Right ventricle myocardium superior (tissue), 1 donor: ENCODE data around the gene ZMYND19. TPM values are rescaled to one million over a fixed set of nuclear protein-coding genes. Genes with fewer than 3 reads are reported as not detected.
"Not testable (repeated sequence)": the region's sequence is repeated elsewhere in the genome, so short reads cannot be mapped to it uniquely, and the experiment has no call there.

Source experiments
- ATAC-seq: fragments of 200-7000 bp; cut with Tn5 transposase; one replicate; pipeline ENCODE4 v1.9.1; 2020; ENCODE audit warnings: mild to moderate bottlenecking; ENCODE audit not compliant: poor library complexity
- DNase-seq: peaks from one replicate; pipeline ENCODE4 v3.0.0-alpha.2; 2020
- intact Hi-C: fragments of 100-400 bp; cut with DNase I; formaldehyde crosslinking; loops from one replicate; pipeline ENCODE4 v1.11.2; 2022
- total RNA-seq: library from RNA; stranded (reverse); fragmentation: NEBNext Ultra II Directional; extraction: Animal tissue kit (Norgen Biotek cat#: 25700); gene quantifications from one replicate; pipeline ENCODE4 v1.2.1, GENCODE V29; 2021
- donor health status: DM: no; HTN: yes; CAD: no; lungs with severe emphysema.

ZMYND19 gene
- total RNA-seq, 1 donor from 2014 or later, result 12.0 TPM

DNA sequence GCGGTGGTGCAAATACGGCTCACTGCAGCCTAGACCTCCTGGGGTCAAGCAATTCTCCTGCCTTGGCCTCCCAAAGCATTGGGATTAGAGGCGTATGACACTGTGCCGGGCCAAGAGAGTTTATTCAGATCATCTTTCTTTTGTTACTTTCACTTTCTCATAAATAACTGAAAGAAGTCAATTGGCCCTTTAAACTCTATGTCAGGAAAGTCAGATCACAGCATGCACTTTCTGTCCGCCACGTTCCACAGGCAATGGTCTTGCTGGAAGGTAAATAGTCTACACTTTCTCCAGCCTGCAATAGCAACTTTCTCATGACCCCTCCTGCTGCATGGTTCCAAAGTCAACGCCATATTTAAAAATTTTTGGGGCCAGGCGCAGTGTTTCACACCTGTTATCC, 8.6 kb upstream of the ZMYND19 start:
- DNase-seq (no peak), ATAC-seq (no peak)
- intact Hi-C loops, result no loop called here

DNA sequence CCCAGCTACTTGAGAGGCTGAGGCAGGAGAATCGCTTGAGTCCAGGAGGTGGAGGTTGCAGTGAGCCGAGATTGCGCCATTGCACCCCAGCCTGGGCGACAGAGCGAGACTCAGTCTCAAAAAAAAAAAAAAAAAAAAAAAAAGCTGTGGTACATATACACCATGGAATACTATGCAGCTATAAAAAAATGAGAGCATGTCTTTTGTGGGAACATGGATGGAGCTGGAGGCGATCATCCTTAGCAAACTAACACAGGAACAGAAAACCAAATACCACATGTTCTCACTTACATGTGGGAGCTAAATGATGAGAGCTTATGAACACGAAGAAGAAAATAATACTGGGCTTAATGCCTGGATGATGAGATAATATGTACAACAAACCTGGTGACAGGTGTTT, 6.3 kb upstream of the ZMYND19 start:
- ATAC-seq, intact Hi-C loops, DNase-seq: not testable (repeated sequence)

DNA sequence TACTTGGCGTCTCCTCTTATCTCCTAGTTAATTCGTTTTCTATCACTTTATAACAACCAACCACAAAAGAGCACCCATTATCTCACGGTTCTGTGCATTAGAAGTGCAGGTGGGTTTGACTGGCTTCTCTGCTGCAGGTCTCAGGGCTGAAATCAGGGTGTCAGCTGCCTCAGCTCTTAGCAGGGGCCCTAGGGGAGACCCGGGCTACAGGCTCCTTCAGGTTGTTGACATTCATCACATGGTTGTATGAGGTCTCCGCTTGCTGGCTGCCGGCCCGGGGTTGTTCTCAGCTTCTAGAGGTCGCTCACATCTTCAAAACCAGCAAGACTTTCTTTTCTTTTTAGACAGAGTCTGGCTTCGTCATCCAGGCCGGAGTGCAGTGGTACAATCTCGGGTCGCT, 2.9 kb upstream of the ZMYND19 start:
- intact Hi-C loops, result no loop called here
- ATAC-seq, result no peak
- peak; percentile 34 for DNase-seq

DNA sequence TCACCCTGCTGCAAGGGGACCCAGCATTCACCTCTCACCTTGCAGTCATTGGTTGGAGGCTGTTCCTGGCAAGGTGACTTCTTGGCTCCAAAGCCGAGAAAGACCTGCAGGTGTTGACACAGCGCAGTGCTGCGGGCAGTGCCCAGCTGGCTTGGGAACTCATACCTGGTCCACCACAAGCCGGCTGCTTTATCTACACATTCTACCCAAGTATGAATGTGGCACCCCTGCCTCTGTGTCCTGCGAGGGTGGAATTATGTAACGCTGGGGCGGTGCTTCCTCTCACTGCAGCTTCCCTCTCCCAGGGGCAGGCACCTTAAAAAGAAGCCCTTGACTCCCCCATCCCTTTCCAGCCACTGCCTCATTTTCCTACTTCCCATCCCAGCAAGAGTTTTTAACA, 2.5 kb upstream of the ZMYND19 start:
- DNase-seq, result peak; percentile 31
- intact Hi-C loops, result no loop called here
- ATAC-seq, result no peak

DNA sequence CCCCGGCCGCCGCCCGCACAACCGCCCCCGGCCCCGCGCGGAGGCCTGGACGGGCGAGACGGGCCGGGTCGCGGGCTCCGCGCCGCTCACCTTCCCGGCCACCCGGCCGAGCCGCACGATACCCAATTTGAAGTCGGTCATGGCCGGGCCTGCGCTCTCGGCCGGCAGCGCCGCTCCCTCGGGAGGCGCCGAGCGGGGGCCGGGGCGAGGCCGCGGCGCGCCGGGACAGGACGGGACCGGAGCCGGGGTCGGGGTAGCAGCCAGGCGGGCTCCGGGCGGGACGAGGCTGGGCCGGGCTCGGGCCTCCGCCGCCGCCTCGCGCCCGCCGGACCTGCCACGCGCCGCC, 216 bp downstream of the ZMYND19 start:
- DNase-seq (no peak), ATAC-seq (no peak)
- intact Hi-C loops, result no loop called here

DNA sequence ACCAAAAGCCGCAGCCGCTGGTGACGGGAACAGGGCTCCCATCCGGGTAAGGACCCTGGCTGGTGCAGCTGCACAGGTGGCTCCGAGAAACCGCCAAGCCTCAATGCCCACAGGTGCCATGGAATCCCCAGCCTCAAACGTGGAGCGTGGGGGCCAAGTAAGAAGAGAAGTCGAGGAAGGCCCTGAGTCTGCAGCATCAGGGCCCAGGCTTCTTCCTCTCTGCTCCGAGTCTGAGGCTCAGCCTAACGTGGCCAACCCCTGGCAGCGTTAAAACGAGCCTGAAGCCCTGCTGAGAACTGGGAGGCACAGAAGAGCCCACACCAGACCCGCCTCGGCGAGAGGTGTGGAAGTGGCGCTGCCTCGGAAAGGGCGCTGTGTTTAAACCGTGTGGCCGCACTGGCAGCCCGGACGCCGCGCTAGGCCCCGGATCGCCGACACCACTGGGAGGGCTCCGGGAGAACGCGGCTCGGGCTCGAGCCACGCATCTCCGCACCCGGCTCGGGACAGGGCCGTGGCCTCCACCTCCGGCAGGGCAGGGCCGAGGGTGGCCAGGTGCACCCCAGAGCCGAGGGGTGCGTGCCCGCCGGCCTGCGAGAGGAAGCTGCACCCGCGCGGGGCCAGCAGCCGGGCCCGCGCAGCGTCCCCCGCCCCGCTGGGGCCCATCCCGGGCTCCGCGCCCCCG, 730 bp downstream of the ZMYND19 start:
- intact Hi-C loops, result no loop called here
- ATAC-seq (no peak), DNase-seq (peak; percentile 53)

DNA sequence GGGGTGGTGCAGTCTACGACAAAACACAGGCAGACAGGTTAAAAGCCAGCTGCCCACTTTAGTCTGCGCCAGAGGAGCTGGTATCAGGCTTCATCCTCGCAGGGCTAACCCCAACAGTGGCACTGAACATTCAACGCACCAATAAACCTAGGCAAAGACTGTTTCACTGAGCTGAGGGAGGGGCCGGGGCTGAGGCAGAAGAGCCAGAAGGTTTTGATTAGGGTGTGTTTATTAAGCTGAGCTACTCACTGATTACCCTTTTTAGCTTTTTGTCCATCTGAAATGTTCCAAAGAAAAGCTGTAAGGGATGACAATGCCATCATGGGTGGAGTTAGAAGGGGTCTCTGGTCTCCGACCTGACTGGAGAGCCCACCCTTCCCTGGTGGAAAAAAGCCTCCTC, 1.4 kb downstream of the ZMYND19 start:
- ATAC-seq (no peak), DNase-seq (no peak)
- intact Hi-C loops, result no loop called here

DNA sequence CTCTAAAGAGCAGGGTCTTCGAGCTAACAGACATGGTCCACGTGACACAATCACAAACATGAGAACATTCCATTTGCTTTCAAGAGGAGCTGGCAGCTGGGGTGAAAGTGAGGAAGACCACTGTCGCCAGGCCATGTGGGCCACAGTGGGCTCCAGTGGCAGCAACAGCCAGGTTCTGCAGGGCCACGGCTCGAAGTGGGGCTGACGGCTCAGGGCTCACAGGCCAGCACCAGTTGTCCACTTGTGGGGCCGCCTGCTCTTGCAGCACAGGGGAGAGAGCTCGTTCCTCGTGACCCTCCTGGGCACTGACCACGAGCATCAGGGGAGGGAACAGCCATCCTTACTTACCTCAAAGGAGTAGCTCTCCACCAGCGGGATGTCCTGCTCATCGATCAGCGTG, 2.0 kb downstream of the ZMYND19 start:
- ATAC-seq (no peak), DNase-seq (no peak)
- intact Hi-C loops, result no loop called here

DNA sequence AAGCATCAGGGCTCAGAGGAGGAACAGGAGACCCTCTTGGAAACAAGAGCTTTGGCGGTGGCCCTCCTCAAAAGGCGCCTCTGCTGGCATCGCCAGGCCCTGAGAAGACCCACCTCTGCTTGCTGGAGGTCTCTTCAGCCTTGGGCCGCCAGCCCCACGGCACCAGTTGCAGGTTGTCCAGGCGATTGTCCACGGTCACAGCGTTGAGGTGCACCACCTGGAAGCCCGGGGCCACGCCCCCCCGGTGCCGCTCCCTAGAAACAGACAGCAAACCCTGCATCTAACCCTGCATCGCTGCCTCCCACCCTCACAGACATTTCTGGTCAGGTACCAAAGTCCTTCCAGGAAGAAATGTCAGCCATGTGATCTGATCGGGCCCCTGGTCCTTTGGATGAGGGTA, 3.5 kb downstream of the ZMYND19 start:
- peak; percentile 39 for DNase-seq
- ATAC-seq, result no peak
- intact Hi-C loops, result no loop called here

DNA sequence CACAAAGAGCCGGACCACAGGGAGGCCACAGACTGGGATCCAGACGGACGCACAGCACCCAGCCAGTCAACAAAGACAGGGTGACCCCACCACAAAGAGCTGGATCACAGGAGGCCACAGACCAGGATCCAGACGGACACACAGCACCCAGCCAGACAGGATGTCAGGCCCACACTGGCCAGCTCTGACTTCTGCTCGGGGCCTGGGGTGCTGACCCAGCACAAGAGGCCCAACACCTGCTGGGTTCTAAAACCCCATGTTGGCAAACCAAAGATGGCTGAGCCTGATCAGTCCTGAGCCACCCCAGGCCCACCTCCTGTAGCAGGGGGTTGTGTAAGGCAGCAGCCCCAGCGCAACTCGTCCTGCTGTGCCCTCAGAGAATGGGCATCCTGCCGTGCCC, 6.4 kb downstream of the ZMYND19 start:
- intact Hi-C loops, result no loop called here
- ATAC-seq, result no peak
- no peak for DNase-seq

DNA sequence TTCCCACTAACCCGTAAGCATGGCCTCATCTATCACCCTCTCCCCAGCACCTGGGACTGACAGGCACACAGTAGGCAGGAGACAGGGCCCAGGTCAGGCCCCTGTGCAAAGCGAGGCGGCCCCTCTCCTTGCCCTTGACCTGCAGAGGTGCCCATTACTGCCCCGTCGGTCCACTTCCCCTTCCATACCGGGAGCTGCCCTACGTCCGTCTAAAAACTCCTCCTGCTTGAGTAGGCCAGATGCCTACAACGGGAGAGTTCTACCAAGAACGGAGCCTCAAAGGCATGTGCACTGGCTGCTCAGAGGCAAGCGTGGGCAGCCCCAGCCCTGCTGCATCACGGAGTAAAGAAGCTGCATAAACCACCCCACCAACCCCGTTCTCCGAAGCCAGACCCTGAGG, 7.0 kb downstream of the ZMYND19 start:
- no peak for ATAC-seq
- DNase-seq, result no peak
- intact Hi-C loops, result no loop called here

DNA sequence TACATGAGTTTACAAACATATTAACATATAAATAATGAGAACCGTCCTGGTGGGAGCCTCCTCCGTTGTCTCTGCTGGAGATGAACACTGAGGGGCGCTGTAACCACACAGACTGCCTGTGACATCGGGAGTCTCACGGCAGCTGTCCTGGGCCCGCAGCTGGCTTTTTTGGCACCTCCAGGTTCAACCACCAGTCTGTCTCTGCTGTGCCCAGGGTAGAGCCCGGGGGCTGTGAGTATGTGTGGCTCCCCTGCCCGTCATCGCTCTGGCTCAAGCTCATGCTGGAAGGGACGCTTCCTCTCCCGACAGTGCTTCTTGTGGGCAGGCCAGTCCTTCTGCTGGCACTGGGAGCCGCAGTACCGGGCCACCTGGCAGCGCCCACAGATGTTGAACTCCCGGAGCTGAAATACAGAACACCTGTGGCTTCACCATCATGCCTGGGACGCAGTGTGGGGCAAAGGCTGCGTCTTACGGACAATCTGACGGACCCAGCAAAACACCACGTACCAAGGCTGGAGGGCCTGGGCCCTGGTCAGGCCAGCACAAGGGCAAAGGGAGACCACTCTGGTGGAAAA, 7.9 kb downstream of the ZMYND19 start:
- ATAC-seq, result no peak
- intact Hi-C loops, result no loop called here
- DNase-seq, result no peak

DNA sequence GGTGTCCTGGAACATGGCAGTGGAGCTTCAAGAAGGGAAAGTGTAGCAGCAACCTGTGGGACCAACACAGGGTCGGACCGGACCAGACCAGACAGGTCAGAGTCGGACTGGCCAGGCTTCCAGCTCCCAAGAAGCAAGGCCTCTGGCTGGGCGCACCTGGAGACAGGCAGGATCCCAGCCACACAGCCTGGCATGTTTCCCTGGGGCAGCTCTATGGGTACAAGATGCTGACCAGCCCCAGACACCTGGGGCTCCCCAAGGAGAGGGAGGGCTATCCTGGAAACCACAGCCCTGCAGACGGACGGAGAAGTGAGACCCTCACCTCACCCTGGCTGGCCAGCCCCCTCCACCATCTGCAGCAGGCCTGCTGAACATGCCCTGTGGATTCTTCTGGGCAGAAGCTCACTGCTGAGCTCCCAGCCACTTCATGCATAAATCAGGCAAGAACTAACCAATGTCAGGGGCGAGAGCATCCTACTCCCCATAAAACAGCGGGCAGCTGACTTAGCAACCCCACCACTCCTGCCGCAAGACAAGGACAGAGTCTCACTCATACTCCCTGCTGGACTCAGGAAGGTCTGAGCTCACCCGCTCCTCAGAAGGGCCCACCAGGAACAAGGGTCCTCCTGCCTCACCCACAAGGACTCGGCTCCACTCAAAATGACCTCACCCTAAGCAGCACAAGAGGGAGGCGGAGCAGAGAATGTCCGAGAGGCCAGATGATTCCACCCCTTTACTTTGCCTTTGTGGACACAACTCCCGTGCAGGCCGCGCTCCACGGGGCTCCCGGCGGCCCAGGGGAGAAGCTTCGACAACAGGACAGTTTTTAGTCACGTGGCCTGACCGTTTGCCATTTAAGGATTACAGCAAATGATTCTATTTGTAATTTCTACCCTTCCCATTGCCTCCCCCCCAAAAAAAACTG, 8.7 kb downstream of the ZMYND19 start:
- ATAC-seq (no peak), DNase-seq (no peak)
- intact Hi-C loops, result no loop called here

DNA sequence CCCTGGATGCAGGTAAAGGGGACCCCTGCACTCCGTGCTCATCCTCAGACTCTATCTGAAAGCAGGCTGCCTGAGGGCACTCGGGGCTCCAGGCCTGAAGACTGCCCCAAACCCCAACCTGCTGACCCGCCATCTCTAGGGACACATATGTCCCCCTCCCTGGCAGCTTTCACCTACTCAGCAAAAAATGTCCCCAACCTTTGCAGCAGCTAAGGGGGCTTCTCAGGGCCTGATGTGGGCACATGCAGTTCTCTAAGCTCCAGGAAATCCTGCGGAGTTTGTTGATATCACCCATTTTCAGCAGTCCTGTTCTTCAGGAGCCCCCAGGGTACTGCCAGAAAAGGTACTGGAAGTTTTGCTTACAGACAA, 9.4 kb downstream of the ZMYND19 start:
- ATAC-seq (no peak), DNase-seq (no peak)
- intact Hi-C loops, result no loop called here

DNA sequence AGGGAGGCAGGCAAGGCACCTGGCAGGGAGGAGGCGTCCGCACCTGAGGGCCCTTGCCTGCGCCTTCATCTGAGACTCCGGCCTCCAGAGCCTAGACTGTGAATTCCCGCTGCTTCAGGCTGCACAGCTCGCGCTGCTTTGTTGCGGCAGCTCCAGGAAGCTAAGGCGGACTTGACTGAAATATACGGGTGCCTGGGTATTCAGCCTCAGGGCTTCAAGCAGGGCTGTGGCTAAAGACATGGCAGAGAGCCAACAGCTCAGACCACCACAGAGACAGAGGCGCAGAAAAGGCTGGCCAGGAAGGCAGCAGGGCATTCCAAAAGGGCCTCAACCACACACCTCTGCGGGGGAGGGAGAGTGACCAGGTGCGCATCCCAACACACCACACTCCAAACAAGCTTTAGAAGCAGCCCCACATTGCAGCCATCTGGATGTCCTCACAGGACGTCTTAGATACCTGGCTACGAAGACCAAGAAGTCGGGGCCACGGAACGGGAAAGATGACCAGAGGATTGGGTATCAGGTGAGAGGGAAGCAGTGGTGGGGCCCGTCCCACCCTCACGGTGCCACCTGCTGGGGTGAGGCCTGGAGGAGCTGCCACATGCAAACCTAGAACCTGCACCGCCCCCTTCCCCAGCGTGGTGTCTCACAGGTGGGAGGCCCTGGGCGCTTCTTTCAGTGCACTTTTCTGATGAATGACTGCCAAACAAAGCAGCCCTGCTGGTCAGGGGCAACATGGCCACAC, 9.9 kb downstream of the ZMYND19 start:
- intact Hi-C loops, result no loop called here

DNA sequence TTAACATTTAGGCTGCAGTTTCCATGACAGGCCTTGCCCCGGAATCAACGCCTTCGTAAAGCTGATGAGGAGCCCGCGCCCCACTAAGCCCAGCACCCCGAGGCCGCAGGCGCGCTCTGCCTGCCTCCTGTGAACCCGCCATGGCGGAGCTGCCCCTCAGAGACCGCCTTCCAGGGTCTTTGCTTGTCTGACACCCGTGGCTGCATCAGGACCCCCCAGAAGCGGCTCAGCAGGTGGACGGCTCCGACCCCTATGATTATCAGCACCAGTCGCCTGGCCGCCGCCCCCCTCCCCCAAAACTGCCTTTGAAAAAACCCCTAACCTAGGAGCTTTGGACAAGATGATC, 11.1 kb downstream of the ZMYND19 start:
- ATAC-seq, result no peak
- intact Hi-C loops, result no loop called here

More for the DNA sequence above, 9.9 kb downstream of the ZMYND19 start:
- DNase-seq (no peak), ATAC-seq (no peak)

DNA sequence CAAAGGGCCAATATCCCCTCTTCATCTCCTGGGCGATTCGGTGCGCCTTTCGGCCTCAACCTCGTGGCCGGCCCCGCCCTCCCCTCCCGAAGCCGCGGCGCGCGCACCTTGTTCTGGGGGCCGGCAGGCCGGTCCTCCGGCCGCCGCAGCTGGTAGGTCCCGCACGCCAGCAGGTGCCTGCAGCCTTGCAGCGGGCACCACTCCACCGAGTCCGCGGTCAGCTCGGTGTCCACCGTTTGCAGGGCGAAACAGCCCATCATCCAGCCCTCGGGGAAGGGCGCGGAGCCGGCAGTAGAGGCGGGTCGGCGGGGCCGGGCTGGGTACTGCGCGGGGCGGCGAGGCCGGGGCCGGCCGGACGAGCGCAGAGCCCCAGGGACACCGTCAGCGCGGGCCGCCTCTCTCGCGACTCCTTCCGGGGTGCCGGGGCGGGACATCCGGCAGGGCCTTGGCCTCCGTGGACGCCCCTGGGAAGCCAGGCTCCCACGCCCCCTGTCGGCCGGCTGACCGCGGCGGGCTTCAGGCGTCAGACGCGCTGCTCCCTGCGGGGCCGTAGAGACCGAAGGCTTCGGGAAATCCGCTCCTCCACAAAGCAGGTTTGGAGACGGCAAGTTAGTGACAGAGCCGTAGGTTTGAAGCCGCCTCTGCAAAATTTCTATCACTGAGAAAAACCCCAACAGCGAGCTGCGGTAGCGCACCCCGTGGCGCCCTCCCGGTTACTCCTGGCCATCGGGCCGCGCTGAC, 11.6 kb downstream of the ZMYND19 start, which contains the start of gene DPH7:
TSS of gene DPH7 (minus strand) at position 408 of the 741 bp plus-strand sequence. CDS start at position 260, 148 bp downstream.
- ATAC-seq, result peak; percentile 96

More for the DNA sequence above, 11.1 kb downstream of the ZMYND19 start:
- DNase-seq, result no peak

DNA sequence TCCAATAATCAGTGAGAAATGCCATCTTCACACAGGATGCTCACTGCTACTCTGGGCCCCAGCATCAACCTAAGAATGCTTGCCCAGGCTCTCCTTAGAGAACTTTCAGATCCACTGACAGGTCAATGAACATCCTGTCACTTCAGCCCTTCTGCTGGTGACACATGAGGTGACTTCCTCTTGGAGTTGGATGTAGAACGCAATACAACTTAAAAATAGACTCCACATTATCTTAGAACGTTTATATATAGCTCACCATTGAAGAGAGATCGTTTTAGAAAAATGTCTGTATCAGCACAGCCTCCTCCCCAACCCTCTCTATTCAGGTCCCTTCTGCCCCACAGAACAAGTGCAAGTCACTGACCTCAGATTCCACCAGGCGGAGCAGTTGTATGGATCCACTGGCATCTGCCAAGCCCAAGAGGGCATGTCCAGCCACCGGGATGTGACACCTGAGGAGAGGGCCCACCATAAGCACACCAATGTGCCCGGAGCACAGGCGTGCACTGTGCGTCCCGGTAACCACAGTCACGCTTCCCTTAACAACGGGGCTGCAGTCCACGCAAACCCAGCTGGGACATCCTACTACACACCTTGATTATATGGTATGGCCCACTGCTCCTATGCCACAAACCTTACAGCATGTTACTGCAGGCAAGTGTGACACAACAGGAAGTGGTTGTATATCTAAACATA, 14.4 kb downstream of the ZMYND19 start:
- intact Hi-C loops, result no loop called here
- ATAC-seq (peak; percentile 57), DNase-seq (no peak)

More for the DNA sequence above, 11.6 kb downstream of the ZMYND19 start, which contains the start of gene DPH7:
- intact Hi-C loops, result no loop called here
- DNase-seq, result peak; percentile 99
